OCI-LY1 (cell line): ENCODE data around the gene KCNH3.

Experiments used
- H2AFZ ChIP-seq: fragments of 200-600 bp; sonication (generic), shearing (Covaris generic); 2 replicates; pipeline ENCODE4 v1.6.0; 2014; ENCODE audit warnings: antibody characterized with exemption, mild to moderate bottlenecking, low read length
- H3F3A ChIP-seq: fragments of 200-600 bp; sonication (generic), shearing (Covaris generic); 2 replicates; pipeline ENCODE4 v1.6.0; 2014; ENCODE audit warnings: mild to moderate bottlenecking, antibody characterized with exemption, low read length, moderate library complexity; ENCODE audit not compliant: insufficient read depth
- H3K27ac ChIP-seq: fragments of 200-600 bp; sonication (generic); 2 replicates; pipeline ENCODE4 v1.5.1; 2014; ENCODE audit warnings: low read length, mixed run types, mild to moderate bottlenecking, low read depth; ENCODE audit not compliant: poor library complexity, severe bottlenecking
- H3K27me3 ChIP-seq: fragments of 200-600 bp; sonication (generic); 2 replicates; pipeline ENCODE4 v1.6.0; 2014; ENCODE audit warnings: antibody characterized with exemption, mild to moderate bottlenecking, low read length, moderate library complexity; ENCODE audit not compliant: insufficient read depth
- H3K36me3 ChIP-seq: fragments of 200-600 bp; sonication (generic); 2 replicates; pipeline ENCODE4 v1.6.1; 2014; ENCODE audit warnings: mild to moderate bottlenecking, antibody characterized with exemption, low read length, moderate library complexity, mixed read lengths; ENCODE audit not compliant: insufficient read depth
- H3K4me1 ChIP-seq: fragments of 200-600 bp; sonication (generic); 2 replicates; pipeline ENCODE4 v1.5.1; 2014; ENCODE audit warnings: mild to moderate bottlenecking, low read length, moderate library complexity; ENCODE audit not compliant: insufficient read depth, severe bottlenecking
- H3K4me2 ChIP-seq: fragments of 200-600 bp; sonication (generic), shearing (Covaris generic); 2 replicates; pipeline ENCODE4 v1.6.1; 2014; ENCODE audit warnings: low read length
- H3K4me3 ChIP-seq: fragments of 200-600 bp; sonication (generic); 2 replicates; pipeline ENCODE4 v1.5.1; 2014; ENCODE audit warnings: low read length, low read depth, mild to moderate bottlenecking, mixed read lengths; ENCODE audit not compliant: poor library complexity, severe bottlenecking
- H3K79me2 ChIP-seq: fragments of 200-600 bp; shearing (Covaris generic); 2 replicates; pipeline ENCODE4 v1.6.1; 2016; ENCODE audit warnings: mixed run types, low read length, mixed read lengths; ENCODE audit not compliant: insufficient read depth
- H3K9ac ChIP-seq: fragments of 200-600 bp; sonication (generic), shearing (Covaris generic); 2 replicates; pipeline ENCODE4 v1.6.1; 2014; ENCODE audit warnings: mild to moderate bottlenecking, low read length, mixed read lengths
- H3K9me2 ChIP-seq: fragments of 200-600 bp; sonication (generic), shearing (Covaris generic); 2 replicates; pipeline ENCODE4 v1.6.1; 2014; ENCODE audit warnings: low read depth, mild to moderate bottlenecking, low read length, mixed read lengths
- H3K9me3 ChIP-seq: fragments of 200-600 bp; shearing (Covaris generic); 2 replicates; pipeline ENCODE4 v1.6.1; 2014; ENCODE audit warnings: low read length, mixed read lengths
- H4K20me1 ChIP-seq: fragments of 200-600 bp; sonication (generic), shearing (Covaris generic); 2 replicates; pipeline ENCODE4 v1.6.0; 2016; ENCODE audit warnings: mild to moderate bottlenecking, low read length; ENCODE audit not compliant: insufficient read depth
- EZH2 ChIP-seq: fragments of 200-600 bp; sonication (generic), shearing (Covaris generic); IDR thresholded peaks from 2 replicates; pipeline ENCODE4 v1.8.0; 2017; ENCODE audit warnings: borderline replicate concordance, mixed run types, mild to moderate bottlenecking, antibody characterized with exemption, low read length, moderate library complexity, mixed read lengths
- TF ChIP-seq, protein P1 (sequence below): fragments of 200-600 bp; sonication (generic), shearing (Covaris generic); IDR thresholded peaks from 2 replicates; pipeline ENCODE4 v1.5.1; 2017; ENCODE audit warnings: mild to moderate bottlenecking, antibody characterized with exemption, low read length, moderate library complexity, mixed read lengths

KCNH3 gene

GRCh38 chr12:49538510-49539403 is at the start of gene KCNH3:
KCNH3 (plus strand) TSS chr12:49539030; CDS start chr12:49539417, 387 bp downstream.
- H3K4me2 ChIP-seq, result peak within 1 kb of the TSS; percentile 81
- H4K20me1 ChIP-seq, result no peaks in the 10 kb centered on the region
- H3F3A ChIP-seq, result no peaks in the 10 kb centered on the region
- no peak for TF ChIP-seq EZH2
- TF ChIP-seq, protein P1, sequence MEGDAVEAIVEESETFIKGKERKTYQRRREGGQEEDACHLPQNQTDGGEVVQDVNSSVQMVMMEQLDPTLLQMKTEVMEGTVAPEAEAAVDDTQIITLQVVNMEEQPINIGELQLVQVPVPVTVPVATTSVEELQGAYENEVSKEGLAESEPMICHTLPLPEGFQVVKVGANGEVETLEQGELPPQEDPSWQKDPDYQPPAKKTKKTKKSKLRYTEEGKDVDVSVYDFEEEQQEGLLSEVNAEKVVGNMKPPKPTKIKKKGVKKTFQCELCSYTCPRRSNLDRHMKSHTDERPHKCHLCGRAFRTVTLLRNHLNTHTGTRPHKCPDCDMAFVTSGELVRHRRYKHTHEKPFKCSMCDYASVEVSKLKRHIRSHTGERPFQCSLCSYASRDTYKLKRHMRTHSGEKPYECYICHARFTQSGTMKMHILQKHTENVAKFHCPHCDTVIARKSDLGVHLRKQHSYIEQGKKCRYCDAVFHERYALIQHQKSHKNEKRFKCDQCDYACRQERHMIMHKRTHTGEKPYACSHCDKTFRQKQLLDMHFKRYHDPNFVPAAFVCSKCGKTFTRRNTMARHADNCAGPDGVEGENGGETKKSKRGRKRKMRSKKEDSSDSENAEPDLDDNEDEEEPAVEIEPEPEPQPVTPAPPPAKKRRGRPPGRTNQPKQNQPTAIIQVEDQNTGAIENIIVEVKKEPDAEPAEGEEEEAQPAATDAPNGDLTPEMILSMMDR, result no peak
- peaks cover 8% of the 10 kb centered on the region for H3K27me3 ChIP-seq
- peaks cover 18% of the 10 kb centered on the region for H3K4me1 ChIP-seq
- H3K36me3 ChIP-seq, result no peaks in the 10 kb centered on the region
- H2AFZ ChIP-seq, result no peak within 1 kb of the TSS
- H3K4me3 ChIP-seq, result peak within 1 kb of the TSS; percentile 49
- no peaks in the 10 kb centered on the region for H3K9me3 ChIP-seq
- H3K27ac ChIP-seq, result no peak within 1 kb of the TSS
- no peaks in the 10 kb centered on the region for H3K9me2 ChIP-seq
- H3K79me2 ChIP-seq, result no peaks in the 10 kb centered on the region
- H3K9ac ChIP-seq, result no peak within 1 kb of the TSS; the same call in 1 of the 2 replicates

GRCh38 chr12:49489154-49489553 is 49.7 kb upstream of the KCNH3 start:
- Histone ChIP-seq H3K4me3 (no peak overlapping the region), H4K20me1 (no peaks in the 10 kb centered on the region), H3K9ac (no peak overlapping the region), H3K36me3 (peaks cover 46% of the 10 kb centered on the region; the same call in 1 of the 2 replicates), H3F3A (no peaks in the 10 kb centered on the region), H3K4me1 (no peaks in the 10 kb centered on the region), H2AFZ (no peak overlapping the region), H3K79me2 (no peaks in the 10 kb centered on the region), H3K27ac (no peak overlapping the region), H3K9me2 (no peaks in the 10 kb centered on the region), H3K4me2 (no peak overlapping the region), H3K9me3 (no peaks in the 10 kb centered on the region), H3K27me3 (no peaks in the 10 kb centered on the region)
- TF ChIP-seq, protein P1, result no peak
- no peak for TF ChIP-seq EZH2

GRCh38 chr12:49489720-49490119 is 49.1 kb upstream of the KCNH3 start:
- no peaks in the 10 kb centered on the region for H4K20me1 ChIP-seq
- H3K79me2 ChIP-seq, result no peaks in the 10 kb centered on the region
- no peaks in the 10 kb centered on the region for H3K27me3 ChIP-seq
- H3K9ac ChIP-seq, result no peak overlapping the region
- no peaks in the 10 kb centered on the region for H3K4me1 ChIP-seq
- TF ChIP-seq EZH2, result no peak
- H3F3A ChIP-seq, result no peaks in the 10 kb centered on the region
- peaks cover 45% of the 10 kb centered on the region for H3K36me3 ChIP-seq
- no peak overlapping the region for H3K4me2 ChIP-seq
- H3K27ac ChIP-seq, result no peak overlapping the region
- H3K9me2 ChIP-seq, result no peaks in the 10 kb centered on the region
- H3K4me3 ChIP-seq, result no peak overlapping the region
- H3K9me3 ChIP-seq, result no peaks in the 10 kb centered on the region
- H2AFZ ChIP-seq, result no peak overlapping the region
